ENCODE data around the gene DPP3. TPM values are rescaled to one million over a fixed set of nuclear protein-coding genes. Genes with fewer than 3 reads are reported as not detected.

Gene DPP3
- total RNA-seq, 1 donor, result 70.4 TPM

DNA sequence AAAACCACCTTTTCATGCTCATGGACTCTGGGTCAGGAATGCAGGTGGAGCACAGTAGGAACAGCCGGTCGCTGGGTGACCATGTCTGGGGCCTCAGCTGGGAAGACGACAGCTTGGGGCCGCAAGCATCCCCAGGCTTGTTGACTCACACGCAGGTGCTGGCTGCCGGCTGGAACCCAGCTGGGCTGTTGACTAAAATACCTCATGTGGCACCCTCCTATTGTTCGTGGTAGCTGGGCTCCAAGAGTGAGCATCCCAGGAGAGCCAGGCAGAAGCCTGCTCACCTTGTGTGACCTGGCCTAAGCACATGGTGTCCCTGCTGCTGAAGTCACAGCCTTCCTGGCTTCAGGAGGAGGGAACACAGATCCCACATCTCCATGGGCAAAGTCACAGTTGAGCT is 9.4 kb downstream of the DPP3 start:
- H3K4me3 ChIP-seq (ENCODE audit: low read depth, low read length), result no peak overlapping the region
- TF ChIP-seq, protein P1, sequence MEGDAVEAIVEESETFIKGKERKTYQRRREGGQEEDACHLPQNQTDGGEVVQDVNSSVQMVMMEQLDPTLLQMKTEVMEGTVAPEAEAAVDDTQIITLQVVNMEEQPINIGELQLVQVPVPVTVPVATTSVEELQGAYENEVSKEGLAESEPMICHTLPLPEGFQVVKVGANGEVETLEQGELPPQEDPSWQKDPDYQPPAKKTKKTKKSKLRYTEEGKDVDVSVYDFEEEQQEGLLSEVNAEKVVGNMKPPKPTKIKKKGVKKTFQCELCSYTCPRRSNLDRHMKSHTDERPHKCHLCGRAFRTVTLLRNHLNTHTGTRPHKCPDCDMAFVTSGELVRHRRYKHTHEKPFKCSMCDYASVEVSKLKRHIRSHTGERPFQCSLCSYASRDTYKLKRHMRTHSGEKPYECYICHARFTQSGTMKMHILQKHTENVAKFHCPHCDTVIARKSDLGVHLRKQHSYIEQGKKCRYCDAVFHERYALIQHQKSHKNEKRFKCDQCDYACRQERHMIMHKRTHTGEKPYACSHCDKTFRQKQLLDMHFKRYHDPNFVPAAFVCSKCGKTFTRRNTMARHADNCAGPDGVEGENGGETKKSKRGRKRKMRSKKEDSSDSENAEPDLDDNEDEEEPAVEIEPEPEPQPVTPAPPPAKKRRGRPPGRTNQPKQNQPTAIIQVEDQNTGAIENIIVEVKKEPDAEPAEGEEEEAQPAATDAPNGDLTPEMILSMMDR (IDR thresholded peaks at IDR 0.05; ENCODE audit: insufficient read depth, low read depth, low read length), result no peak
- DNase-seq (ENCODE audit: low read depth), result no peak

DNA sequence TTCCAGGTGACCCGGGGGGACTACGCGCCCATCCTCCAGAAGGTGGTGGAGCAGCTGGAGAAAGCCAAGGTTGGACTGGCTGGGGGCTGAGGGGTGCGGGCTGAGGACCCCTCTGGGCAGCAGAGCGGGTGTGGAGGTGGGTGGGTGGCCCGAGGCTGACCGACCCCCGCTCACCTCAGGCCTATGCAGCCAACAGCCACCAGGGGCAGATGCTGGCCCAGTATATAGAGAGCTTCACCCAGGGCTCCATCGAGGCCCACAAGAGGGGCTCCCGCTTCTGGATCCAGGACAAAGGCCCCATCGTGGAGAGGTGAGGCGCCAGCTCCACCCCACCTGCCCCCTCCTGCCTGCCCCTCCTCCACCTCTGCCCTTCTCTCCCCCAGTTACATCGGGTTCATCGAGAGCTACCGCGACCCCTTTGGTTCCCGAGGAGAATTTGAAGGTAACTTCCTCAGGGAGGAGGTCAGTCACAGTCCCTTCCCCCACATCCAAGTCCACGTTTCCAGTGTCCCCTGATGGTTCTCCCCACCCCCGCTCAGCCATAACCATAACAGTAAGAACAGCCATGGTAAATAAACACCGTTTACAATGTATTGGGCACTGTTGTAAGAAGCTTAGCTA is 11.2 kb downstream of the DPP3 start:
- TF ChIP-seq, protein P1 (IDR thresholded peaks at IDR 0.05; ENCODE audit: insufficient read depth, low read depth, low read length), result peak; percentile 35
- no peak for DNase-seq (ENCODE audit: low read depth)
- no peak overlapping the region for H3K4me3 ChIP-seq (ENCODE audit: low read depth, low read length)

DNA sequence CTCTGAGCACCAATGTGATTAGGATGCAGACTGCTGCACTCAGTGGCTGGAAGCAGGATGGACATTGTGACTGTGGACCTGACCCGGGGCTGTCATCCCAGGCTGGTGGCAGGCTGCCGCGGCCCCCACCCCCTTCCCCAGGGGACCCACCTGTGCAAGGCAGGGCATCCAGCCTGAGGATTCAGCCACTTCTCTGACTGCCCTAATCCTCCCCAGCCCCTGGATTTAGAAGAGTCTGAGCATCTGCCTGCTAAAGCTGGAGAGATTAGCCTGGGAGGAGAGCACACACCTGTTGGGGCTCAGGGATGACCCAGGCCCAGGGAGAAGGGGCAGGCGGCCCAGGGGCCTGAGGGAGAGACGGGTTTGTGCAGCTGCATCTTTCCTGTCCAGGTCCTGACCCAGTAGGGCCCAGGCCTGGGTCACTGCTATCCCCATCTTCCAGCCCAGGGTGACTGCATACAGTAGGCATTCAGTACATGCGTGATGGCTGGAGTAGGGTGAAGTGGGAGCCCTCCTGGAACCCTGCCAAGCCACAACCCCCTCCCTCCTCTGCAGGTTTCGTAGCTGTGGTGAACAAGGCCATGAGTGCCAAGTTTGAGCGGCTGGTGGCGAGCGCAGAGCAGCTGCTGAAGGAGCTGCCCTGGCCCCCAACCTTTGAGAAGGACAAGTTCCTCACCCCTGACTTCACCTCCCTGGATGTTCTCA is 12.1 kb downstream of the DPP3 start:
- H3K4me3 ChIP-seq (ENCODE audit: low read depth, low read length), result no peak overlapping the region
- no peak for DNase-seq (ENCODE audit: low read depth)
- TF ChIP-seq, protein P1 (IDR thresholded peaks at IDR 0.05; ENCODE audit: insufficient read depth, low read depth, low read length), result no peak

DNA sequence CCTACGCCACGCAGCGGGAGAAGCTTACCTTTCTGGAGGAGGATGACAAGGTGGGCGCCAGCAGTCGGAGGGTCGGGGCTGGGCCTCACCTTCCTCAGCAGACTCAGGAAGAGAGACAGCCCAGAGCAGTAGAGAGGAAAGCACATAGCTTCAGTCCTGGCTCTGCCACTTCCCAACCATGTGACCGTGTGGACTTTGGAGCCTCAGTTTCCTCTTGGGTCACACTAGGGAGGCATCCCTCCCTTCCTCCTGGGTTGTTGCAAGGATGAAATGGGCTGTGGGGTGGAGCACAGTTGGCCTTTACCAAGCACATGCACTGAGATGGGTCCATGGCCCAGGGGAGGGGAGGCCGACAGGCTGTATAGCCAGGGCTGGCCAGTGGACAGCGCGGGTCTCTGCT is 12.9 kb downstream of the DPP3 start:
- H3K4me3 ChIP-seq (ENCODE audit: low read depth, low read length), result no peak overlapping the region
- DNase-seq (ENCODE audit: low read depth), result no peak
- TF ChIP-seq, protein P1 (IDR thresholded peaks at IDR 0.05; ENCODE audit: insufficient read depth, low read depth, low read length), result no peak

DNA sequence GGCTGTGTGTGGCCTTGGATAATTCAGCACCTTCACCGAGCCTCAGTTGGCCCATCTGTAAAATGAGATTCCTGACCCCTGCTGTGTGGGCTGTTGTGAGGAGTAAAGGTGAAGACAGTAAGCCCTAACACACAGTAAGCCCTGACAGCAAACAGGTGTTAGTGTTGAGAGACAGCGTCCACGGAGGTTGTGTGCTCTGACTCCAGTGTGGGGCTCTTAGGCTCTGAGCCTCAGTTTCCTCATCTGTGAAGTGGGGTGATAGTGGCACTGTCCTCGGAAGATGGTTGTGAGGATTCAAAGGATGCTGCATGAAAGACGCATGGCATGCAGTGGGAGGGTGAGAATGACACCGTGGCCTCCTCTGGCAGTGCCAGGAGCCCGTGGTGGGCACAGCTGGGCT is 14.2 kb downstream of the DPP3 start:
- no peak for DNase-seq (ENCODE audit: low read depth)

DNA sequence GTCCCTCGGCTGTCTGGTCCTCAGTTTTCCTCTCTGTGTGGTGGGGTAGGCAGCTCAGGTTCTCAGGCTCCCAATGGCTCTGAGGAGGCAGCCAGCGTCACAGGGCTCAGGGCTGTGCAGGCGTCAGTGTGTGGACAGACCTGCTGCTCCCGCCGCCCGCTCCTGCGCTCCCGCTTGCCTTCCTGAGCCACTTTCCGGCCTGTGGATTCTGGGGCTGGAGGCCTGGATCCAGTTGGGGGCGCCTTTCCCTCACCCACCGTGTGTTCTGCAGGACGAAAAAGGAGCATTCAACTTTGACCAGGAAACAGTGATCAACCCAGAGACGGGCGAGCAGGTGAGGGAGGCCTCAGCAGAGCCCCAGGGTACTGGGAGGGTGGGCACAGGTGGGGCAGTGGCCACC is 14.7 kb downstream of the DPP3 start:
- TF ChIP-seq, protein P1 (IDR thresholded peaks at IDR 0.05; ENCODE audit: insufficient read depth, low read depth, low read length), result no peak
- no peak for DNase-seq (ENCODE audit: low read depth)
- H3K4me3 ChIP-seq (ENCODE audit: low read depth, low read length), result no peak overlapping the region

More for the DNA sequence above, 14.2 kb downstream of the DPP3 start:
- TF ChIP-seq, protein P1 (IDR thresholded peaks at IDR 0.05; ENCODE audit: insufficient read depth, low read depth, low read length), result no peak
- no peak overlapping the region for H3K4me3 ChIP-seq (ENCODE audit: low read depth, low read length)
